IMR-90 (cell line): ENCODE measurements around the gene TIMM10. TPM values are rescaled to one million over a fixed set of nuclear protein-coding genes. Genes with fewer than 3 reads are reported as not detected.

Source experiments
- ATAC-seq: fragments of 200-7000 bp; cut with Tn5 transposase; 2 replicates; pipeline ENCODE4 v1.9.1; 2020; ENCODE audit warnings: low read depth, mild to moderate bottlenecking, moderate library complexity
- BruUV-seq: library from RNA; stranded (reverse); fragments of 400-500 nt; replicated peaks from 2 replicates; lab custom pipeline; 2021; lab: Mats Ljungman, UMichigan
- CTCF ChIA-PET: fragments of 300-600 bp; formaldehyde crosslinking; extraction: SDS; loops from one replicate; lab custom pipeline; 2021; ENCODE audit warnings: antibody characterized with exemption; lab: Yijun Ruan, JAX
- POLR2A ChIA-PET: fragments of 300-600 bp; sonication (Branson Sonifier 250); formaldehyde crosslinking; loops from one replicate; lab custom pipeline; 2022; ENCODE audit warnings: antibody characterized with exemption; ENCODE audit not compliant: unreplicated experiment; lab: Charles Lee
- DNase-seq: peaks from one replicate; pipeline ENCODE4 v3.0.0; 2013
- H2AFZ ChIP-seq: replicated peaks from 2 replicates; pipeline ENCODE3; 2013; ENCODE audit warnings: low read length, mild to moderate bottlenecking; ENCODE audit not compliant: poor library complexity
- H2AK5ac ChIP-seq: 2 replicates; pipeline ENCODE4 v1.6.1; 2013; ENCODE audit warnings: low read depth, low read length, inconsistent platforms
- H2AK9ac ChIP-seq: replicated peaks from 2 replicates; pipeline ENCODE3; 2013; ENCODE audit warnings: mild to moderate bottlenecking, low read depth, low read length, moderate library complexity; ENCODE audit not compliant: poor library complexity
- H2BK120ac ChIP-seq: 2 replicates; pipeline ENCODE4 v1.6.1; 2013; ENCODE audit warnings: low read depth, low read length, inconsistent platforms
- H2BK15ac ChIP-seq: 3 replicates; pipeline ENCODE4 v1.6.1; 2013; ENCODE audit warnings: low read depth, low read length, inconsistent platforms
- H2BK20ac ChIP-seq: 2 replicates; pipeline ENCODE4 v1.6.1; 2013; ENCODE audit warnings: low read depth, mild to moderate bottlenecking, inconsistent platforms, low read length, moderate library complexity
- H2BK5ac ChIP-seq: 2 replicates; pipeline ENCODE4 v1.6.1; 2013; ENCODE audit warnings: mild to moderate bottlenecking, low read depth, low read length, inconsistent platforms; ENCODE audit not compliant: poor library complexity, severe bottlenecking
- H3K14ac ChIP-seq: replicated peaks from 2 replicates; pipeline ENCODE4 v1.6.1; 2013; ENCODE audit warnings: low read depth, low read length, inconsistent platforms
- H3K18ac ChIP-seq: 2 replicates; pipeline ENCODE4 v1.6.1; 2013; ENCODE audit warnings: low read depth, low read length, control low read depth
- H3K23ac ChIP-seq: 2 replicates; pipeline ENCODE4 v1.6.1; 2013; ENCODE audit warnings: low read depth, low read length, inconsistent platforms
- H3K27ac ChIP-seq: 2 replicates; pipeline ENCODE4 v1.5.1; 2013; ENCODE audit warnings: mild to moderate bottlenecking, control low read depth, low read length; ENCODE audit not compliant: insufficient read depth
- H3K27me3 ChIP-seq: 2 replicates; pipeline ENCODE4 v1.6.1; 2013; ENCODE audit warnings: low read length; ENCODE audit not compliant: control insufficient read depth, insufficient read depth
- H3K36me3 ChIP-seq: 2 replicates; pipeline ENCODE4 v1.6.1; 2013; ENCODE audit warnings: low read length, mixed read lengths; ENCODE audit not compliant: control insufficient read depth, insufficient read depth
- H3K4ac ChIP-seq: 2 replicates; pipeline ENCODE4 v1.6.1; 2013; ENCODE audit warnings: low read depth, low read length, inconsistent platforms
- H3K4me1 ChIP-seq: 2 replicates; pipeline ENCODE4 v1.6.1; 2013; ENCODE audit warnings: low read length, mixed read lengths; ENCODE audit not compliant: control insufficient read depth, insufficient read depth
- H3K4me2 ChIP-seq: 2 replicates; pipeline ENCODE4 v1.6.1; 2013; ENCODE audit warnings: low read depth, mild to moderate bottlenecking, control low read depth, low read length, moderate library complexity
- H3K4me3 ChIP-seq: 2 replicates; pipeline ENCODE4 v1.5.1; 2013; ENCODE audit warnings: low read depth, mild to moderate bottlenecking, control low read depth, low read length, moderate library complexity; ENCODE audit not compliant: insufficient read depth
- H3K56ac ChIP-seq: 2 replicates; pipeline ENCODE4 v1.6.1; 2013; ENCODE audit warnings: low read length, inconsistent platforms; ENCODE audit not compliant: insufficient read depth; ENCODE audit errors: extremely low read depth
- H3K79me1 ChIP-seq, 2 experiments: 2 replicates each; pipeline ENCODE4 v1.6.1; 2013; ENCODE audit warnings: low read length in 2 of 2, inconsistent platforms in 1 of 2, low read depth in 1 of 2
- H3K9ac ChIP-seq: 2 replicates; pipeline ENCODE4 v1.6.1; 2013; ENCODE audit warnings: low read depth, low read length, control low read depth
- H3K9me1 ChIP-seq: 2 replicates; pipeline ENCODE4 v1.6.1; 2013; ENCODE audit warnings: low read length, inconsistent platforms; ENCODE audit not compliant: insufficient read depth
- H3K9me3 ChIP-seq: 2 replicates; pipeline ENCODE4 v1.6.1; 2013; ENCODE audit warnings: low read length; ENCODE audit not compliant: control insufficient read depth, insufficient read depth
- H4K20me1 ChIP-seq: 2 replicates; pipeline ENCODE4 v1.6.1; 2013; ENCODE audit warnings: low read length, inconsistent platforms; ENCODE audit not compliant: insufficient read depth
- H4K5ac ChIP-seq: 2 replicates; pipeline ENCODE4 v1.6.1; 2013; ENCODE audit warnings: mild to moderate bottlenecking, low read depth, low read length, control low read depth
- H4K8ac ChIP-seq, 2 experiments: 2 replicates each; pipeline ENCODE4 v1.6.1; 2013; ENCODE audit warnings: low read depth in 2 of 2, low read length in 2 of 2, control low read depth in 1 of 2, inconsistent platforms in 1 of 2
- H4K91ac ChIP-seq: 2 replicates; pipeline ENCODE4 v1.6.1; 2013; ENCODE audit warnings: low read depth, low read length, inconsistent platforms; ENCODE audit not compliant: insufficient read depth
- BHLHE40 ChIP-seq: fragments of 150-350 bp; IDR thresholded peaks from 2 replicates; pipeline ENCODE4 v1.6.1; 2016; ENCODE audit warnings: mild to moderate bottlenecking, low read depth, low read length
- RAD21 ChIP-seq: IDR thresholded peaks from 2 replicates; pipeline ENCODE4 v1.6.1; 2012; ENCODE audit warnings: low read length, improper control_type of control experiment
- WGBS, 2 experiments: methylation state at CpG; one replicate each; pipeline versions ENCODE4 v1.1.5 to v1.1.7; 2013; ENCODE audit warnings: missing lambda C conversion rate in 2 of 2; ENCODE audit not compliant: insufficient read length in 1 of 2; ENCODE audit errors: extremely low coverage in 2 of 2; 5-methylcytosine and 5-hydroxymethylcytosine counted together
- dilution Hi-C: fragments of 300-500 bp; cut with HindIII; formaldehyde crosslinking; loops from one replicate; pipeline ENCODE4 v1.14.3; 2018; ENCODE audit warnings: low sequenced_read_pairs; ENCODE audit not compliant: unreplicated experiment
- in situ Hi-C: fragments of 300-500 bp; cut with MboI; formaldehyde crosslinking; loops from 3 replicates; pipeline ENCODE4 v1.14.3; 2019; ENCODE audit warnings: low sequenced_read_pairs, inconsistent platforms, mixed read lengths
- intact Hi-C: fragments of 100-400 bp; cut with micrococcal nuclease; formaldehyde crosslinking; loops from 2 replicates; pipeline ENCODE4 v1.10.0; 2022
- polyA plus RNA-seq, 3 experiments: library from polyadenylated mRNA; depleted of rRNA; stranded (reverse); fragments of >200 nt; gene quantifications; 2 replicates each; pipeline ENCODE4 v1.2.3, GENCODE V29; 2012; ENCODE audit warnings: low replicate concordance in 1 of 3
- total RNA-seq: library from RNA; depleted of rRNA; stranded (reverse); fragments of >200 nt; gene quantifications from 2 replicates; pipeline ENCODE4 v1.2.3, GENCODE V29; 2012

The TIMM10 gene
- total and polyA plus RNA-seq, 2 of the 4 experiments (the other 2 are of a cell fraction): 96.8 to 135 TPM

DNA sequence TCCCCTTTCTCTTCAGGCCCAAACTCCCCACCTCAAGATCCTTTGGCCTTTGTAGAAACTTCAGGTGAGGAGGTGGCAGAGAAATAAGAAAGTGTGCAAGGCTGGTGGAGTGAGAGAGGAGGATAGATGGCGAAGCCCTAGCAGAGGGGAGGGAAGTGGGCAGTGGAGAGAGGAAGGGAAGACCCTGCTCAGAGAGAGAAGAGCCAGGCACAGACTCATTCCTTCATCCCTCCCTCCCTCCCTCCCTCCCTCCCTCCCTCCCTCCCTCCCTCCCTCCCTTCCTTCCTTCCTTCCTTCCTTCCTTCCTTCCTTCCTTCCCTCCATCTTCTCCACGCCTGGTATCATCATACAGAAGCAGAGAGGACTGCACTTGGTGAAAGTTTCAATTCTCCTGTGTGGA is 49.2 kb downstream of the TIMM10 start:
- ATAC-seq (no peak), DNase-seq (no peak)
- ChIA-PET POLR2A (no interaction called here), CTCF (interaction anchor here (1.3 kb wide), 1 partner anchor 46 kb away, joined by 4 read pairs; no protein-coding TSS in a partner anchor)
- H2BK5ac ChIP-seq: no peak overlapping the region
- H2AK9ac ChIP-seq: no peak overlapping the region
- no peaks in the 10 kb centered on the region for H4K20me1 ChIP-seq
- H3K18ac ChIP-seq: no peak overlapping the region
- no peak overlapping the region for H3K4me2 ChIP-seq
- no peak overlapping the region for H3K23ac ChIP-seq
- H3K14ac ChIP-seq: no peak overlapping the region
- in situ Hi-C loops: loop anchor here (25.0 kb wide), 1 partner anchor 1031 kb away; the partner anchor contains the start of gene OR5B21
- H2BK20ac ChIP-seq: no peak overlapping the region
- H4K5ac ChIP-seq: no peak overlapping the region
- H4K91ac ChIP-seq: no peak overlapping the region
- BruUV-seq: no TSS peak
- H3K36me3 ChIP-seq: peaks cover 11% of the 10 kb centered on the region; the same call in 1 of the 2 replicates
- no peak overlapping the region for H3K4ac ChIP-seq
- H3K79me1 ChIP-seq: no peaks in the 10 kb centered on the region
- no peak overlapping the region for H2AK5ac ChIP-seq
- H3K4me3 ChIP-seq: no peak overlapping the region
- no peak overlapping the region for H3K56ac ChIP-seq
- TF ChIP-seq BHLHE40 (no peak), RAD21 (no peak)
- H4K8ac ChIP-seq: no peak overlapping the region
- no peaks in the 10 kb centered on the region for H3K9me3 ChIP-seq
- no peaks in the 10 kb centered on the region for H3K4me1 ChIP-seq
- intact Hi-C loops: no loop called here
- no peaks in the 10 kb centered on the region for H3K9me1 ChIP-seq
- H3K27ac ChIP-seq: no peak overlapping the region
- H2BK15ac ChIP-seq: no peak overlapping the region
- dilution Hi-C loops: no loop called here
- H3K9ac ChIP-seq: no peak overlapping the region
- no peak overlapping the region for H2BK120ac ChIP-seq
- no CpG with 5 or more reads among the region's 2 CpGs for WGBS, 2 experiments
- no peak overlapping the region for H2AFZ ChIP-seq
- peaks cover 42% of the 10 kb centered on the region for H3K27me3 ChIP-seq
